PC-9 (cell line): ENCODE results near the gene UBAP2. TPM values are rescaled to one million over a fixed set of nuclear protein-coding genes. Genes with fewer than 3 reads are reported as not detected.
"Not testable (repeated sequence)": the region's sequence is repeated elsewhere in the genome, so short reads cannot be mapped to it uniquely, and the experiment has no call there.

ENCODE experiments used
- BruUV-seq: library from RNA; stranded (reverse); fragments of 400-500 nt; replicated peaks from 2 replicates; lab custom pipeline; 2021; lab: Mats Ljungman, UMichigan
- CTCF ChIA-PET: fragments of 300-600 bp; sonication (Branson Sonifier 250); formaldehyde crosslinking; loops from one replicate; lab custom pipeline; 2022; ENCODE audit warnings: antibody characterized with exemption; lab: Charles Lee
- POLR2A ChIA-PET: fragments of 300-600 bp; sonication (Branson Sonifier 250); formaldehyde crosslinking; loops from one replicate; lab custom pipeline; 2022; ENCODE audit warnings: antibody characterized with exemption; ENCODE audit not compliant: unreplicated experiment; lab: Charles Lee
- DNase-seq, 2 experiments: peaks; one replicate each; pipeline versions ENCODE4 v3.0.0 to v3.0.0-alpha.2; 2015 to 2022; ENCODE audit warnings: mixed read lengths in 1 of 2
- H2AFZ ChIP-seq: fragments of 200-600 bp; sonication (generic); 2 replicates; pipeline ENCODE4 v1.8.1; 2017; ENCODE audit warnings: antibody characterized with exemption
- H3F3A ChIP-seq: fragments of 200-600 bp; sonication (generic); 2 replicates; pipeline ENCODE4 v1.8.1; 2017; ENCODE audit warnings: antibody characterized with exemption, mild to moderate bottlenecking, low read depth; ENCODE audit not compliant: insufficient read depth
- H3K27ac ChIP-seq: fragments of 200-600 bp; sonication (generic); 2 replicates; pipeline ENCODE4 v1.6.1; 2016; ENCODE audit warnings: mixed run types
- H3K27me3 ChIP-seq: fragments of 200-600 bp; sonication (generic); 2 replicates; pipeline ENCODE4 v1.6.1; 2016; ENCODE audit warnings: low read depth, mixed run types; ENCODE audit not compliant: insufficient read depth
- H3K36me3 ChIP-seq: fragments of 200-600 bp; sonication (generic); 2 replicates; pipeline ENCODE4 v1.6.1; 2016; ENCODE audit warnings: low read depth, mixed run types
- H3K4me1 ChIP-seq: fragments of 200-600 bp; sonication (generic); replicated peaks from 2 replicates; pipeline ENCODE4 v1.6.1; 2016; ENCODE audit warnings: mixed run types; ENCODE audit not compliant: insufficient read depth
- H3K4me2 ChIP-seq: fragments of 200-600 bp; sonication (generic); 2 replicates; pipeline ENCODE4 v1.6.1; 2017; ENCODE audit warnings: mixed run types
- H3K4me3 ChIP-seq: fragments of 200-600 bp; sonication (generic); 2 replicates; pipeline ENCODE4 v1.6.1; 2016; ENCODE audit warnings: mixed run types
- H3K79me2 ChIP-seq: fragments of 200-600 bp; sonication (generic); 2 replicates; pipeline ENCODE4 v1.6.1; 2017; ENCODE audit warnings: low read depth, mixed run types
- H3K9me2 ChIP-seq: fragments of 200-600 bp; sonication (generic); 2 replicates; pipeline ENCODE4 v1.8.1; 2017; ENCODE audit warnings: mild to moderate bottlenecking; ENCODE audit not compliant: insufficient read depth
- H3K9me3 ChIP-seq: fragments of 200-600 bp; sonication (generic); 2 replicates; pipeline ENCODE4 v1.8.1; 2016; ENCODE audit warnings: low read depth; ENCODE audit not compliant: insufficient read depth
- H4K20me1 ChIP-seq: fragments of 200-600 bp; sonication (generic); 2 replicates; pipeline ENCODE4 v1.8.1; 2017; ENCODE audit not compliant: insufficient read depth
- CTCF ChIP-seq: fragments of 200-600 bp; sonication (generic); conservative IDR thresholded peaks from 2 replicates; pipeline ENCODE4 v1.6.1; 2017; ENCODE audit warnings: mixed run types, antibody characterized with exemption, mild to moderate bottlenecking, moderate library complexity
- EZH2 ChIP-seq: fragments of 200-600 bp; sonication (generic); IDR thresholded peaks from 2 replicates; pipeline ENCODE4 v1.8.0; 2017; ENCODE audit warnings: antibody characterized with exemption, low read depth
- intact Hi-C: fragments of 100-400 bp; cut with micrococcal nuclease; formaldehyde crosslinking; loops from one replicate; pipeline ENCODE4 v1.10.0; 2022; ENCODE audit not compliant: unreplicated experiment
- total RNA-seq: library from RNA; stranded (reverse); gene quantifications from 2 replicates; pipeline ENCODE4 v1.2.3, GENCODE V29; 2021

UBAP2 gene
- total RNA-seq, 1 experiment from 2014 or later, result 27.6 TPM

GRCh38 chr9:34025811-34026210 is 22.9 kb downstream of the UBAP2 start:
- TF ChIP-seq EZH2 (no peak), CTCF (no peak)
- Histone ChIP-seq H3F3A (no peaks in the 10 kb centered on the region), H2AFZ (no peak overlapping the region), H3K36me3 (no peaks in the 10 kb centered on the region), H3K79me2 (peaks cover 57% of the 10 kb centered on the region), H3K9me2 (no peaks in the 10 kb centered on the region), H3K27me3 (no peaks in the 10 kb centered on the region), H3K4me2 (no peak overlapping the region), H3K27ac (no peak overlapping the region), H4K20me1 (peaks cover 19% of the 10 kb centered on the region), H3K4me1 (no peaks in the 10 kb centered on the region), H3K9me3 (no peaks in the 10 kb centered on the region), H3K4me3 (no peak overlapping the region)
- CTCF ChIA-PET, result no interaction called here
- intact Hi-C loops, result no loop called here
- DNase-seq, result no peak
- POLR2A ChIA-PET, result no interaction called here
- BruUV-seq, result no TSS peak

- BruUV-seq, result no TSS peak
- no peak overlapping the region for H3K4me2 ChIP-seq
- POLR2A ChIA-PET, result no interaction called here
- H3K4me3 ChIP-seq, result no peak overlapping the region
- H3K27ac ChIP-seq, result no peak overlapping the region
- no peaks in the 10 kb centered on the region for H3K27me3 ChIP-seq
- no peaks in the 10 kb centered on the region for H3K4me1 ChIP-seq
- H2AFZ ChIP-seq, result no peak overlapping the region
- H3K9me2 ChIP-seq, result no peaks in the 10 kb centered on the region
- CTCF ChIA-PET, result no interaction called here
- H3K9me3 ChIP-seq, result no peaks in the 10 kb centered on the region
- peaks cover 19% of the 10 kb centered on the region for H4K20me1 ChIP-seq
- no peaks in the 10 kb centered on the region for H3F3A ChIP-seq
- no peaks in the 10 kb centered on the region for H3K36me3 ChIP-seq
- H3K79me2 ChIP-seq, result peaks cover 61% of the 10 kb centered on the region
- no peak for DNase-seq
- TF ChIP-seq CTCF (no peak), EZH2 (no peak)
- intact Hi-C loops, result no loop called here
Measured at GRCh38 chr9:34025062-34025461, 23.6 kb downstream of the UBAP2 start.

- BruUV-seq, CTCF ChIA-PET, H3K27me3 ChIP-seq, H3F3A ChIP-seq, H3K36me3 ChIP-seq, intact Hi-C loops, H3K4me2 ChIP-seq, H3K9me2 ChIP-seq, POLR2A ChIA-PET, DNase-seq, H3K4me3 ChIP-seq, H2AFZ ChIP-seq, H3K9me3 ChIP-seq, H3K27ac ChIP-seq, H3K4me1 ChIP-seq: not testable (repeated sequence)
- H4K20me1 ChIP-seq, result peaks cover 19% of the 10 kb centered on the region
- H3K79me2 ChIP-seq, result peaks cover 61% of the 10 kb centered on the region
Measured at GRCh38 chr9:34024476-34024875, 24.2 kb downstream of the UBAP2 start.

GRCh38 chr9:34016149-34016548 is 32.5 kb downstream of the UBAP2 start:
- Histone ChIP-seq H3K27ac (no peak overlapping the region), H3K4me1 (no peaks in the 10 kb centered on the region), H3K9me3 (no peaks in the 10 kb centered on the region), H3K27me3 (no peaks in the 10 kb centered on the region), H2AFZ (no peak overlapping the region), H4K20me1 (peaks cover 4% of the 10 kb centered on the region), H3K4me2 (no peak overlapping the region), H3K79me2 (peaks cover 12% of the 10 kb centered on the region; the same call in 1 of the 2 replicates), H3K9me2 (no peaks in the 10 kb centered on the region), H3F3A (no peaks in the 10 kb centered on the region), H3K36me3 (no peaks in the 10 kb centered on the region), H3K4me3 (no peak overlapping the region)
- DNase-seq, result no peak
- TF ChIP-seq CTCF (no peak), EZH2 (no peak)
- intact Hi-C loops, result no loop called here
- BruUV-seq, result no TSS peak
- POLR2A ChIA-PET, result no interaction called here
- CTCF ChIA-PET, result interaction anchor here (0.7 kb wide), 2 partner anchors 140 to 234 kb away, joined by 3 to 4 read pairs; no protein-coding TSS in a partner anchor
